AG04450 (cell line): ENCODE data around the gene HNMT. TPM values are rescaled to one million over a fixed set of nuclear protein-coding genes. Genes with fewer than 3 reads are reported as not detected.

Experiments
- CTCF ChIA-PET: fragments of 300-600, 350-600 bp; formaldehyde crosslinking; extraction: SDS; loops from one replicate; lab custom pipeline; 2022; ENCODE audit warnings: antibody characterized with exemption, inconsistent platforms; lab: Charles Lee
- POLR2A ChIA-PET: fragments of 350-600 bp; formaldehyde crosslinking; extraction: SDS; loops from one replicate; lab custom pipeline; 2021; ENCODE audit warnings: antibody characterized with exemption, inconsistent platforms; lab: Yijun Ruan, JAX
- DNase-seq: peaks from one replicate; pipeline ENCODE4 v3.0.0-alpha.2; 2011; ENCODE audit warnings: low read depth, low spot score
- H3K27ac ChIP-seq: one replicate; pipeline ENCODE4 v1.5.1; 2012; ENCODE audit warnings: low read depth, low read length, control low read depth
- H3K27me3 ChIP-seq: one replicate; pipeline ENCODE4 v1.6.0; 2012; ENCODE audit warnings: low read length; ENCODE audit not compliant: control insufficient read depth, insufficient read depth
- H3K4me3 ChIP-seq: 2 replicates; pipeline ENCODE4 v1.5.1; 2011; ENCODE audit warnings: mild to moderate bottlenecking, low read depth, low read length, control low read depth
- H3K9me3 ChIP-seq: 2 replicates; pipeline ENCODE4 v1.5.1; 2012; ENCODE audit warnings: low read length; ENCODE audit not compliant: control insufficient read depth, insufficient read depth
- CTCF ChIP-seq: IDR thresholded peaks from 2 replicates; pipeline ENCODE4 v1.5.1; 2011; ENCODE audit warnings: low read depth, low read length, control low read depth, inconsistent platforms
- polyA plus RNA-seq: library from polyadenylated mRNA; depleted of rRNA; stranded (reverse); fragments of >200 nt; gene quantifications from 2 replicates; pipeline ENCODE4 v1.2.3, GENCODE V29; 2011

HNMT gene
- polyA plus RNA-seq, 1 experiment = 47.0 TPM

- CTCF ChIA-PET = no interaction called here
- Histone ChIP-seq H3K27ac (no peak overlapping the region), H3K9me3 (no peaks in the 10 kb centered on the region), H3K27me3 (no peaks in the 10 kb centered on the region), H3K4me3 (no peak overlapping the region)
- TF ChIP-seq CTCF = no peak
- no peak for DNase-seq
- POLR2A ChIA-PET = no interaction called here
Measured at GRCh38 chr2:138018866-138019688, 54.8 kb downstream of the HNMT start.

GRCh38 chr2:138020432-138020831 lies 56.2 kb downstream of the HNMT start:
- Histone ChIP-seq H3K9me3 (no peaks in the 10 kb centered on the region), H3K27ac (no peak overlapping the region), H3K27me3 (no peaks in the 10 kb centered on the region), H3K4me3 (no peak overlapping the region)
- ChIA-PET CTCF (no interaction called here), POLR2A (no interaction called here)
- no peak for DNase-seq
- no peak for TF ChIP-seq CTCF

- Histone ChIP-seq H3K4me3 (no peak overlapping the region), H3K27ac (no peak overlapping the region), H3K27me3 (no peaks in the 10 kb centered on the region), H3K9me3 (no peaks in the 10 kb centered on the region)
- DNase-seq = no peak
- CTCF ChIA-PET = no interaction called here
- TF ChIP-seq CTCF = no peak
- POLR2A ChIA-PET = no interaction called here
Measured at GRCh38 chr2:138021154-138021553, 56.9 kb downstream of the HNMT start.

GRCh38 chr2:138023298-138023697 lies 59.0 kb downstream of the HNMT start:
- ChIA-PET POLR2A (no interaction called here), CTCF (no interaction called here)
- Histone ChIP-seq H3K27me3 (no peaks in the 10 kb centered on the region), H3K9me3 (no peaks in the 10 kb centered on the region), H3K4me3 (no peak overlapping the region), H3K27ac (no peak overlapping the region)
- no peak for DNase-seq
- TF ChIP-seq CTCF = no peak

GRCh38 chr2:138023976-138024375 lies 59.7 kb downstream of the HNMT start:
- no peak for TF ChIP-seq CTCF
- CTCF ChIA-PET = no interaction called here
- DNase-seq = no peak

More at GRCh38 chr2:138023976-138024375, 59.7 kb downstream of the HNMT start:
- Histone ChIP-seq H3K27me3 (no peaks in the 10 kb centered on the region), H3K9me3 (no peaks in the 10 kb centered on the region), H3K4me3 (no peak overlapping the region), H3K27ac (no peak overlapping the region)
- POLR2A ChIA-PET = no interaction called here
